SK-N-SH (cell line): ENCODE results near the gene CEBPA. TPM values are rescaled to one million over a fixed set of nuclear protein-coding genes. Genes with fewer than 3 reads are reported as not detected.

Source experiments
- CTCF ChIA-PET: fragments of 300-600, 350-600 bp; formaldehyde crosslinking; extraction: SDS; loops from one replicate; lab custom pipeline; 2021; lab: Yijun Ruan, JAX
- POLR2A ChIA-PET: fragments of 350-600 bp; sonication (Branson Sonifier 250); formaldehyde crosslinking; extraction: SDS; loops from one replicate; lab custom pipeline; 2020; ENCODE audit warnings: antibody characterized with exemption, inconsistent platforms; lab: Yijun Ruan, JAX
- DNase-seq: peaks from one replicate; pipeline ENCODE4 v3.0.0; 2012
- H2AFZ ChIP-seq: fragments of 200-600 bp; sonication (generic); 2 replicates; pipeline ENCODE4 v1.8.1; 2016; ENCODE audit warnings: antibody characterized with exemption, mild to moderate bottlenecking, low read depth
- H3F3A ChIP-seq: fragments of 200-600 bp; sonication (generic); replicated peaks from 2 replicates; pipeline ENCODE3; 2016; ENCODE audit warnings: antibody characterized with exemption, mild to moderate bottlenecking; ENCODE audit not compliant: insufficient read depth
- H3K27ac ChIP-seq, 2 experiments: fragments of 200-500 bp in 1 of 2; fragments of 200-600 bp in 1 of 2; sonication (Bioruptor generic) in 1 of 2; sonication (generic), shearing (Covaris generic) in 1 of 2; 2 replicates each; pipeline versions ENCODE4 v1.5.1 to v1.6.1; 2014 to 2016; ENCODE audit warnings: low read depth in 2 of 2, inconsistent platforms in 1 of 2, low read length in 1 of 2, mild to moderate bottlenecking in 1 of 2, mixed read lengths in 1 of 2
- H3K27me3 ChIP-seq: fragments of 200-600 bp; sonication (generic), shearing (Covaris generic); 2 replicates; pipeline ENCODE4 v1.6.1; 2016; ENCODE audit warnings: mixed run types; ENCODE audit not compliant: insufficient read depth
- H3K36me3 ChIP-seq, 2 experiments: fragments of 200-500 bp in 1 of 2; fragments of 200-600 bp in 1 of 2; sonication (Bioruptor generic) in 1 of 2; sonication (generic) in 1 of 2; replicated peaks in 1 of 2; 2 replicates each; pipeline versions ENCODE3 to v1.5.1; 2014 to 2016; ENCODE audit warnings: low read length in 1 of 2, mild to moderate bottlenecking in 1 of 2; ENCODE audit not compliant: insufficient read depth in 2 of 2, control insufficient read depth in 1 of 2
- H3K4me1 ChIP-seq, 2 experiments: fragments of 200-500 bp in 1 of 2; fragments of 200-600 bp in 1 of 2; sonication (Bioruptor generic) in 1 of 2; sonication (generic), shearing (Covaris generic) in 1 of 2; 2 replicates each; pipeline versions ENCODE4 v1.5.1 to v1.6.1; 2014 to 2016; ENCODE audit warnings: low read depth in 1 of 2, low read length in 1 of 2, mixed run types in 1 of 2; ENCODE audit not compliant: insufficient read depth in 2 of 2, control insufficient read depth in 1 of 2
- H3K4me2 ChIP-seq: fragments of 200-600 bp; sonication (generic), shearing (Covaris generic); 2 replicates; pipeline ENCODE4 v1.6.1; 2017; ENCODE audit warnings: mixed run types
- H3K4me3 ChIP-seq, 2 experiments: fragments of 200-500 bp in 1 of 2; fragments of 200-600 bp in 1 of 2; sonication (Bioruptor generic) in 1 of 2; sonication (generic), shearing (Covaris generic) in 1 of 2; 2 replicates each; pipeline versions ENCODE4 v1.5.1 to v1.8.1; 2014 to 2016; ENCODE audit warnings: low read depth in 2 of 2, inconsistent platforms in 1 of 2, low read length in 1 of 2, mild to moderate bottlenecking in 1 of 2, mixed read lengths in 1 of 2, moderate library complexity in 1 of 2
- H3K79me2 ChIP-seq: fragments of 200-600 bp; sonication (generic); 2 replicates; pipeline ENCODE4 v1.8.1; 2017; ENCODE audit warnings: mild to moderate bottlenecking; ENCODE audit not compliant: insufficient read depth
- H3K9ac ChIP-seq: fragments of 200-600 bp; sonication (generic); 2 replicates; pipeline ENCODE4 v1.6.1; 2017; ENCODE audit warnings: mixed run types
- H3K9me2 ChIP-seq: fragments of 200-600 bp; sonication (generic); 2 replicates; pipeline ENCODE4 v1.6.1; 2017; ENCODE audit warnings: mixed run types
- H3K9me3 ChIP-seq: fragments of 200-600 bp; sonication (generic); 2 replicates; pipeline ENCODE4 v1.6.1; 2017; ENCODE audit warnings: mixed run types, mild to moderate bottlenecking, moderate library complexity
- H4K20me1 ChIP-seq: fragments of 200-600 bp; sonication (generic); 2 replicates; pipeline ENCODE4 v1.6.1; 2017; ENCODE audit warnings: mild to moderate bottlenecking, mixed run types; ENCODE audit not compliant: insufficient read depth
- CHD2 ChIP-seq: fragments of 150-350 bp; IDR thresholded peaks from 2 replicates; pipeline ENCODE4 v1.6.1; 2018; ENCODE audit warnings: low read length; ENCODE audit not compliant: partially characterized antibody
- ELF1 ChIP-seq: IDR thresholded peaks from 2 replicates; pipeline ENCODE4 v1.4.0; 2012
- EP300 ChIP-seq, 2 experiments: IDR thresholded peaks; 2 replicates each; pipeline versions ENCODE4 v1.4.0 to v1.6.1; 2012; ENCODE audit warnings: borderline replicate concordance in 1 of 2, low read depth in 1 of 2, low read length in 1 of 2
- EZH2phosphoT487 ChIP-seq: fragments of 200-600 bp; sonication (generic); IDR thresholded peaks from 2 replicates; pipeline ENCODE4 v1.6.1; 2017; ENCODE audit warnings: low read depth, mixed run types, mild to moderate bottlenecking, antibody characterized with exemption, moderate library complexity, borderline replicate concordance
- FOXJ3 ChIP-seq: sonication (generic); formaldehyde crosslinking; IDR thresholded peaks from 2 replicates; pipeline ENCODE4 v1.5.1; 2020; ENCODE audit warnings: mild to moderate bottlenecking, missing genetic modification reagents
- GATA2 ChIP-seq: sonication (generic); formaldehyde crosslinking; IDR thresholded peaks from 2 replicates; pipeline ENCODE4 v1.5.0; 2020; ENCODE audit warnings: mild to moderate bottlenecking, missing genetic modification reagents
- MXI1 ChIP-seq: IDR thresholded peaks from 2 replicates; pipeline ENCODE4 v1.6.1; 2012; ENCODE audit warnings: mild to moderate bottlenecking, low read depth, low read length, improper control_type of control experiment
- POLR2AphosphoS5 ChIP-seq: IDR thresholded peaks from 2 replicates; pipeline ENCODE4 v1.6.1; 2012; ENCODE audit warnings: low read depth, low read length
- RCOR1 ChIP-seq: fragments of 150-350 bp; IDR thresholded peaks from 2 replicates; pipeline ENCODE4 v1.6.1; 2017; ENCODE audit warnings: antibody characterized with exemption, low read length
- REST ChIP-seq: IDR thresholded peaks from 2 replicates; pipeline ENCODE4 v1.6.1; 2012; ENCODE audit warnings: mild to moderate bottlenecking, low read depth, low read length, moderate library complexity
- RXRA ChIP-seq: IDR thresholded peaks from 2 replicates; pipeline ENCODE4 v1.4.0; 2012; ENCODE audit warnings: low read depth, mild to moderate bottlenecking, borderline replicate concordance
- SMC3 ChIP-seq: IDR thresholded peaks from 2 replicates; pipeline ENCODE4 v1.6.1; 2012; ENCODE audit warnings: low read depth, low read length, improper control_type of control experiment
- TAF1 ChIP-seq: IDR thresholded peaks from 2 replicates; pipeline ENCODE4 v1.6.1; 2012; ENCODE audit warnings: low read depth, mild to moderate bottlenecking, low read length, moderate library complexity, borderline replicate concordance
- TEAD4 ChIP-seq: IDR thresholded peaks from 2 replicates; pipeline ENCODE4 v1.4.0; 2012; ENCODE audit warnings: mild to moderate bottlenecking, borderline replicate concordance; ENCODE audit not compliant: insufficient read depth
- USF1 ChIP-seq: IDR thresholded peaks from 2 replicates; pipeline ENCODE4 v1.4.0; 2012; ENCODE audit warnings: low read depth, borderline replicate concordance
- WGBS: methylation state at CpG from one replicate; pipeline ENCODE4 v1.1.6; 2017; ENCODE audit warnings: low lambda C conversion rate; 5-methylcytosine and 5-hydroxymethylcytosine counted together
- polyA plus RNA-seq, 3 experiments: library from polyadenylated mRNA; depleted of rRNA; stranded (reverse); fragments of >200 nt; gene quantifications; 2 replicates each; pipeline ENCODE4 v1.2.3, GENCODE V29; 2012

Gene CEBPA
- polyA plus RNA-seq, 1 of the 3 experiments (the other 2 are of a cell fraction): 0.15 TPM

DNA sequence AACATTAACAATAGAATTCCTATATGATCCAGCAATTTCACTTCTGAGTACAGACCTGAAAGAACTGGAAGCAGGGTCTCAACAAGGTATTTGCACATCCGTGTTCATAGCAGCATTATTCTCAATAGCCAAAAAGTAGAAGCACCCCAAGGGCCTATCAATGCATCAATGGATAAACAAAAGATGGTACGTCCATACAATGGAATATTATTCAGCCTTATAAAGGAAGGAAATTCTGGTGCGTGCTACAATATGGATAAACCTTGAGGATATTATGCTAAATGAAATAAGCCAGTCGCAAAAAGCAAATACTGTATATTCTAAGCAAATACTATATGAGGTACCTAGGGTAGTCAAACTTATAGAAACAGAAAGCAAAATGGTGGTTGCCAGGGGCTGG is 30.8 kb upstream of the CEBPA start (continued):
- TF ChIP-seq TEAD4: no peak
- no peak for TF ChIP-seq ELF1
- no peak for TF ChIP-seq USF1
- no peak for TF ChIP-seq REST
- TF ChIP-seq CHD2: no peak
- TF ChIP-seq MXI1: no peak
- TF ChIP-seq TAF1: no peak

- no peaks in the 10 kb centered on the region for H3K9me2 ChIP-seq
- H3K4me3 ChIP-seq: no peak overlapping the region
- no peak for DNase-seq
- no peak overlapping the region for H3K4me2 ChIP-seq
- TF ChIP-seq GATA2 (CRISPR knock-in tag): no peak
- no peak for TF ChIP-seq EZH2phosphoT487
- TF ChIP-seq CHD2: no peak
- TF ChIP-seq RCOR1: no peak
- TF ChIP-seq FOXJ3: no peak
- H3K79me2 ChIP-seq: no peaks in the 10 kb centered on the region
- no peaks in the 10 kb centered on the region for H4K20me1 ChIP-seq
- no peak overlapping the region for H3K9ac ChIP-seq
- no peaks in the 10 kb centered on the region for H3K36me3 ChIP-seq
- no peak overlapping the region for H2AFZ ChIP-seq
- ChIA-PET CTCF (interaction anchor here (1.6 kb wide), 1 partner anchor 30 kb away, joined by 5 read pairs; the partner anchor contains the start of gene CEBPA), POLR2A (no interaction called here)
- no peaks in the 10 kb centered on the region for H3K4me1 ChIP-seq
- H3K9me3 ChIP-seq: no peaks in the 10 kb centered on the region
- H3F3A ChIP-seq: no peaks in the 10 kb centered on the region
- H3K27me3 ChIP-seq: no peaks in the 10 kb centered on the region
- H3K27ac ChIP-seq: no peak overlapping the region
- 38% methylated on average over 5 of the region's 5 CpGs for WGBS
These were observed 29.9 kb upstream of the CEBPA start for GRCh38 chr19:33332248-33332647.

DNA sequence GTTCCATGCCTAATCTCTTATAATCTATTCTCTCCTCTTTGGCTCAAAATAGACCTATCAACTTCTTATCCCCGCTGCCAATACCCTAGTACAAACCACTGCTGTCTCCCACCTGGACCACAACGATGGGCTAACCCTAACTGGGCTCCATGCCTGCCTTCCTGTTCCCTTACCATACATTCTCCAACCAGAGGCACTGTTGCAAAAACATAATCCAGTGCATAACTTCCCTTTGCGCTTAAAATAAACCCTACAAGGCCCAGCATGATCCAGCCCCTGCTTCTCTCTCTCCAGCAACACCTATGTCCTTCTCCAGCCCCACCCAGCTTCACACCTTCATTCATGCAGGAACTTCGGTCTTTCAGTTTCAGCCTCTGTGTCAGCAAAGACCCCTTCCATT is 27.4 kb upstream of the CEBPA start:
- no peak for DNase-seq
- Histone ChIP-seq H3K36me3 (no peaks in the 10 kb centered on the region), H3K9me2 (no peaks in the 10 kb centered on the region), H3K9ac (no peak overlapping the region), H2AFZ (no peak overlapping the region), H3K4me3 (no peak overlapping the region), H3K27ac (no peak overlapping the region), H3K4me2 (no peak overlapping the region), H3K4me1 (no peaks in the 10 kb centered on the region), H3K9me3 (no peaks in the 10 kb centered on the region), H3K79me2 (no peaks in the 10 kb centered on the region), H3K27me3 (no peaks in the 10 kb centered on the region), H4K20me1 (no peaks in the 10 kb centered on the region), H3F3A (no peaks in the 10 kb centered on the region)
- WGBS: 35% methylated on average over 4 of the region's 4 CpGs
- TF ChIP-seq POLR2AphosphoS5 (no peak), FOXJ3 (no peak), EP300 (IDR thresholded peaks at IDR 0.05; ENCODE audit: borderline replicate concordance in 1 of 2, low read depth in 1 of 2, low read length in 1 of 2) (no peak), EZH2phosphoT487 (no peak), RXRA (no peak), SMC3 (no peak)
- ChIA-PET POLR2A (no interaction called here), CTCF (no interaction called here)
